Adrenal gland (tissue), 5 donors: Measurements from ENCODE around the gene CAPN6.

Experiments
- CTCF ChIP-seq, 6 experiments: fragments of 450-650 bp in 4 of 6; fragments of 200-600 bp in 2 of 6; sonication (generic) in 1 of 6; IDR thresholded peaks; 1 replicate in 5 of 6; 2 replicates in 1 of 6; pipeline versions ENCODE4 v1.5.1 to v1.8.0; 2016 to 2021; ENCODE audit warnings: antibody characterized with exemption in 6 of 6, mild to moderate bottlenecking in 2 of 6, moderate library complexity in 1 of 6
- POLR2A ChIP-seq, 2 donors: fragments of 450-650 bp; IDR thresholded peaks; one replicate each; pipeline ENCODE4 v1.6.1; 2017; ENCODE audit warnings: antibody characterized with exemption in 2 of 2, mild to moderate bottlenecking in 2 of 2, moderate library complexity in 1 of 2
- donor health status: DM: no; HTN: no; CAD: no.

- no peak for TF ChIP-seq CTCF (IDR thresholded peaks at IDR 0.05)
- TF ChIP-seq POLR2A (IDR thresholded peaks at IDR 0.05) = no peak
These were observed 8.2 kb downstream of the CAPN6 start for GRCh38 chrX:111262086-111262485.
